ENCODE measurements around the gene DIPK1B.
"Not testable (repeated sequence)": the region's sequence is repeated elsewhere in the genome, so short reads cannot be mapped to it uniquely, and the experiment has no call there.

DIPK1B gene

DNA sequence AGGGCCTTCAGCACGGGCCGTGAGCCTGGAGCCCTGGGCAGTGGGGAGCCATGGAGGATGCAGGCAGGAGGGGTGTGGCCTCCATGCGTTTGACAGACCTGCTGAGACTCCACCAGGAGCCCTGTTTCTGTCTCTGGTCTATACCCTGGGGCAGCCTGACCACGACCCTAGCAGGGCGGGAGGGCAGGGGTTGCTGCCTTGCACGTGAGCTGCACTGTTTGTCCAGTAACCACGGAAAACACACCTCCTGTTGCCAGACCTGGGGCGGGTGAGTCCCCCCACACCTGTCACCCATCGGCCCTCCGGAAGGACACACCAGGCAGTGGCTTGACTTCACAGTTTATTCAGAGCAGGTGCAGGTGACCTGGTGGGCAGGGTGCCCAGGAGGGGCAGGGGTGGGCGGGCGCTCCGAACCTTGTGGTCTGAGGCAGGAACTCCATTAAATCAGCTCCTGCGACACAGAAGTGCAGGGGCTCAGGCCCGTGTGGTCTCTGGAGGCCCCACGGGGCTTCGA, 41.7 kb downstream of the DIPK1B start:
- no peak for DNase-seq (ENCODE audit: low spot score)

DNA sequence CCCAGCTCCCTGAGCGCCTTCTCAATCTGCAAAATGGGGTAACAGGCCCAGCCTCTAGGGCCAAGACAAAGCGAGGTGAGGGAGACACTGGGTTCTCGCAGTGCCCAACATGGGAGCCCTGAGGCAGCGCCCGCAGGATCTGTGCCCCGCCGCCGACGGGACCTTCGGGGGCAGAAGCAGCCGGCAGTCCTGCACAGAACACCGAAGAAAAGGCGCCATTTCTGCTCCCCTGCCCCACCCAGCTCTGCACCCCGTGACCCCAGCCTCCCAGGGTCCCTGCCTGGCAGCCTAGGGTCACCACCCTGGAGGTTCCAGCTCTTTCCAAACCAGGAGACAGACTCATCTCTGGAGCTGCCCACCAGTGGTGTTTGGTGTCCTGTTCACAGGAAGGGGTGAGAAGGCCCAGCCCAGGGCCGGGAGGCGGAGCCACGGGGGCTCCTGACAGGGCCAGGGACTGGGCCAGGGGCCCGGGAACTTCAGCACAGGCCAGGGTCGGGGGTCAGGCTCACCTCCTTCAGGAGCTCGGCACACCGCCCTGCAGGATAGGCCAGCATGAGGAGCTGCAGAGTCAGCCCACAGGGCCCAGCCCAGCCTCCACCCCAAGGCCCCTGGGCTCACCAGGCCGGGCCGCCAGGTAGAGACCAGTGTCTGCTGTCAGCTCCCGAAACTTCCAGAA, 42.4 kb downstream of the DIPK1B start:
- DNase-seq (ENCODE audit: low spot score): no peak

DNA sequence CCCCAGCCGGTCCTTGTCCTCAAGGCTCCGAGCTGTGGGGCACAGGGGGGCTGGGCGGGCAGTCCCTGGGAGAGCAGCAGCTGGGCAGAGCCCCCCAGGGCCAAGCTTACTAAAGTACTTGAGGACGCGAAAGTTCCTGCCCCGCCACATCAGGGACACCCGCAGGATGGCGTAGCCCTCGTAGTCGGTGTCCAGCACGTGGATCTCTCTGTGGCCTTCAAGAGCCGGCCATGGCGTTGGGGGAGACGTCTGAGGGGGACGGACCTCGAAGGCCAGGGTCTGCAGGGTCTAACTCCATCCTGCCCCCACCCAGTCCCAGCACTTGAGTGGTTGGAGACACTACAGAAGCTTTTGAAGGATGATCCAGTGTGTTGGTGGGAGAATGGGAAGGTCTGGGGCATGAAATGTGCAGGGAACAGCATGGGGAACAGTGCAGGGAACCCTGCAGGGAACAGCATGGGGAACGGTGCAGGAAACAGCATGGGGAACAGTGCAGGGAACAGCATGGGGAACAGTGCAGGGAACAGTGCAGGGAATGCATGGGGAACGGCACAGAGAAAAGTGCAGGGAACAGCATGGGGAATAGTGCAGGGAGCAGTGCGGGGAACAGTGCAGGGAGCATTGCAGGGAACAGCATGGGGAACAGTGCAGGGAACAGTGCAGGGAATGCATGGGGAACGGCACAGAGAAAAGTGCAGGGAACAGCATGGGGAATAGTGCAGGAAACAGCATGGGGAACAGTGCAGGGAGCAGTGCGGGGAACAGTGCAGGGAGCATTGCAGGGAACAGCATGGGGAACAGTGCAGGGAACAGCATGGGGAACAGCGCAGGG, 43.1 kb downstream of the DIPK1B start:
- not testable (repeated sequence) for DNase-seq (ENCODE audit: low spot score)

DNA sequence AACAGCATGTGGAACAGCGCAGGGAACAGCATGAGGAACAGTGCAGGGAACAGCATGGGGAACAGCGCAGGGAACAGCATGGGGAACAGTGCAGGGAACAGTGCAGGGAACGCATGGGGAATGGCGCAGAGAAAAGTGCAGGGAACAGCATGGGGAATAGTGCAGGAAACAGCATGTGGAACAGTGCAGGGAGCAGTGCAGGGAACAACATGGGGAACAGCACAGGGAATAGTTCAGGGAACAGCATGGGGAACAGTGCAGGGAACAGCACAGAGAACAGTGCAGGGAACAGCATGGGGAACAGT, 43.7 kb downstream of the DIPK1B start:
- DNase-seq (ENCODE audit: low spot score): no peak

DNA sequence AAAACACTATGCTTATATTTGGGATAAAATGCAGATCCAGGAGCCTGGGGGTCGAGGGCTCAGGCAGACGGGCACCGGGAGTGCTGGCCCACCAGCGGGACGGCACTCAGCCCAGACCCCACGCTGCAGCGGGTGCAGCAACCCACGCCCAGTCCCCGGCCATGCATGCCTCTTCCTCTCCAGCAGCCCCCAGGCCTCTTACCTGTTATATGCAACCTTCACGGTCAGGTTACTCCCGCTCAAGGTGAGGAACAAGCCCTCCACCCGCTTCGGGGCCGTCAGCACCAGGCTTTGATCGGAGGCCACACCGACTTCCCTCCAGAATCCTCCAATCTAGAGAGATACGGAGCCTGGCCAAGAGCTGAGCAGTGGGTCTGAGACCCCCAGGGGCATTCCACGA, 44.5 kb downstream of the DIPK1B start:
- DNase-seq (ENCODE audit: low spot score): no peak

DNA sequence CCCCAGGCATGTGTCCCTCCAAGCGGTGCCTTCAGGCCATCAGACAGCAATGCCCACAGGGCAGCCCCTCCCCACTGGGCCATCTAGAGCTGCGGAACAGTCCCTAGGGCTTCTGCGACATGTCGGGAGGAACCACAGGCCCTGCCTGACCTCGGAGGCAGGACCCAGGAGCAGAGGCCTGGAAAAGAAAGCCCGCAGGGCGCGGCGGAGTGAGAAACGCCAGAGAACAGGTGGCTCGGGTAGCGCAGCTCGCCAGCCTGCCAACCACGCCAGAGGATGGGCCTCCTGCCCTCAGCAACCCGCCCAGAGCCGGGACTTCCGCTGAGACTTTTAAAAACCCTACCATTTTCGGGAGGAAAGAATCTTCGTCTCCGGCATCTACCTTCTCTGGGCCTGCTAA, 45.0 kb downstream of the DIPK1B start:
- DNase-seq (ENCODE audit: low spot score): no peak

DNA sequence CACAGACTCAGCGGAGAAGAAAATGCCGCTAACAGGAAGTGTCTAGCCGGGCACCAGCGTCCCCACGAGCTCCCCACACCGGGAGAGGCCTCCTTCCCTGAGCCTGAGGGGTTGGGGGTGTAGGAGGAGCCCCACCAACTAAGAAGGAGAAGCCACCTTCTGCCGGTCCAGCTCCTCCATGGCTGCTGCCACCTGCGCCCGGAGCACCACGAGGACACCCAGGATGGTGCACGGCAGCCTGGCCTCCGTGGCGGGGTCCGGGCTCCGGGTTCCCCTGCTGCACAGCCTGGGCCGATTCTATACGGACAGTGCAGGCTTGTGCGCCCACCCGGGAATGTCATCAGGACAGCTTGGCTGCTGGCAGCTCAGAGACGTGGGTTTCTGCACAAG, 45.4 kb downstream of the DIPK1B start:
- DNase-seq (ENCODE audit: low spot score): no peak

DNA sequence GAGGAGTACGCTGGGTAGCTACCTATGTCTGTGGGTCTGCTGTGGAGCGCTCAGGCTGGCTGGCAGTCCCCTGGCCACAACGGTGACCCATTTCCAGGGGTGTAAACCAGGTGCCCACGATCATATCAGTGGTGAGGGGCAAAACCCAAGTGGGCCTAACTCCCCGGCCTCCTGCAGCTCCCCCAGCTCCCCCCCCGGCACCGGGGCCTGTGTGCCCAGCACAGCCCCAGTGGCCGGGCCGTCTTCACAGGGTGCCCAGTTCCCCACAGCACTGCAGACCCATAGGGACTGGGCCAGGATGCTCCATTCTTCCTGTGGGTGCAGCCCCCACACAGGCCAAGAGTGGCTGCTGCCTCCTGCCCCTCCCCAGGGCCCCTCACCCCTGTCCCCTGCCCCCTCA, 46.6 kb downstream of the DIPK1B start:
- no peak for DNase-seq (ENCODE audit: low spot score)

DNA sequence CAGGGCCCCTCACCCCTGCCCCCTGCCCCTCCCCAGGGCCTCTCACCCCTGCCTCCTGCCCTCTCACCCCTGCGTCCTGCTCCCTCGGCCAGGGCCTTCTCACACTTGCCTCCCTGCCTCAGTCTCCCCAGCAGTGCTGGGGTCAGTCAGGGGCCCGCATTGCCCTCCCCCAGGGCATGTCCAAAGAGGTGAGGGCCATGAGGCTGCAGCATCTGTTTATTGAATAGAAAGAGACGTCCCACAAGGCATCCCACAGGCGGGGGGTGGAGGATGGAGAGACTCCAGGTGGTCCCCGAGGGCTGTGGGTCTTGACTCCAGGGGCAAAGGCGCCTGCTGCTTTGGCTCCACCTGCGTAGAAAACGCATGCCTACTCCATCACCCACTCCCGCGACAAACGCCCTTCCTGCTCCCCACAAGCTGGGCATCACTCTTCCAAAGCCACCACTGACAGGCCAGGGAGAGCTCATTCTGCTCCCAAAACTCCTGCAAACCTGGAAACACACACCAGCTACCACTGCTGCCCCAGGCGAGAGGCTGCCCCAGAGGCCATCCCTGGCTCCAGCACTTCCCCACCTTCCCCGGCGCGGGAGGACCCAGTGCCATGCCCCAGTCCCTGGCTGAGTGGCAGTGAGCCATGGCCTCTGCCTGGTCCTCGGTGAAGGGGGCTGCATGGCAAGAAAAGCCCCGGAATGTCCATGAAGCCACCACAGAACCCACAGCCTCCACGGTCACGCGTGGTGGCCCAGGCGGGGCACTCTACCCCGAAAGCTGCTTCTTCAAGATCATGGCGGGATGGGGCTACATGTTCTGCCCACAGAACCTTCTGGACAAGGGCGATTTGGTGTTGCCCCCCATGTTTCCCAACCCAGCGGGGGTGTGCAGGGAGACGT, 47.3 kb downstream of the DIPK1B start:
- DNase-seq (ENCODE audit: low spot score): no peak

DNA sequence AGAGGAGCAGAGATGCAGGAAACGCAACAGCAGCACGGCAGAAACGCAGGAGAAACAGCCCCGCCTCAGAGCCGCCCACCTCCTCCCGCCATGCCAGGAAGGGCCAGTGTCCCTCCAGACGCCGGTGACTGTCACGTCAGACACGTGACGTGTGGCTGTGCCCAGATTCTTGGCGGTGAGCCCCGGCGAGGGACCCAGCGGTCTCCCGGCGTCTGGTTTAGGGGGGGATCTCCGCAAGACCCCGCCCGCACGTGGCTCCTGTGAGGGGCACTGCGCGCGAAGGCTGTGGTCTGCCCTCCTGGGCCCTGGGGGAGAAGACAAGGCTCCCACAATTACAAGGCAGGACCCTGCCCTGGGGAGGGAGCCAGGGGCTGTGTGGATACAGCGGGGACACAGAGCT, 48.1 kb downstream of the DIPK1B start:
- no peak for DNase-seq (ENCODE audit: low spot score)

DNA sequence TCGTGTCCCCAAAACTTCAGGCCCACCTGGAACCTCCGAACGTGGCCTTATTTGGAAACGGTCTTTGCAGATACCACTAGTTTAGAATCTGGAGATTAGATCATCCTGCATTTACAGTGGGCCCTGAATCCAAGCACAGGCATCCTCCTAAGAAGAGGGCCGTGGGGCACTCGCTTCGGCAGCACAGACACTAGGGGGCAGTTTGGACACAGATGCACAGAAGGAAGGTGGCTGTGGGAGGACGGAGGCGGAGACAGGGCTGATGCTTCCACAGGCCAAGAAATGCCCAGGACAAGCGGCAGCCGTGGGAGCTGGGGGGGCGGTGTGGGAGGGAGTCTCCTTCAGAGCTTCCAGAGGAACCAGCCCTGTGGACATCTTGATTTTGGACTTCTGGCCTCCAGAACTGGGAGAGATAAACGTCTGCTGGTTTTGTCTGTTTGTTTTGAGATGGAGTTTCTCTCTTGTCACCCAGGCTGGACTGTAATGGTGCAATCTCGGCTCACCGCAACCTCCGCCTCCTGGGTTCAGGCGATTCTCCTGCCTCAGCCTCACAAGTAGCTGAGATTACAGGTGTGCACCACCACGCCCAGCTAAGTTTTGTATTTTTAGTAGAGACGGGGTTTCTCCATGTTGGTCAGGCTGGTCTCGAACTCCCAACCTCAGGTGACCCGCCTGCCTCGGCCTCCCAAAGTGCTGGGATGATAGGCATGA, 48.6 kb downstream of the DIPK1B start:
- peak; percentile 79 for DNase-seq (ENCODE audit: low spot score)

DNA sequence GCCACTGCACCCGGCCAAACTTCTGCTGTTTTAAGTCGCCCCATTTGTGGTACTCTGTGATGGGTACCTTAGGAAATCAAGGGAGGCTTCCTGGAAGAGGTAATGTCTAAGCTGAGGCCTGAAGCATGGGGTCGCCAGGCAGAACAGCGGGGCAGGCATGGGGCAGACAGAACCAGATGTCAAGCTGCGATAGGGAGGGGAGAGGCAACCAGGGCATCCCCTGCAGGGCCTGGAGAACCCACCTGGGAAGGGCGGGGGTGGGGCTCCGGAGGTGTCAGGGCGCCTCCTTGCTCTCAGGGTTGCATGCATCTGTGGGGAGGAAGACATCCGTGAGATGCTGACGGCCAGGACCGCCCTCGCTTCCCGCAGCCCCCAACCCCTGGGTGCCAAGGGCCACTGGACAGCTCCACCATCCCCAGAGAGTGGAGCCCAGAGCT, 49.2 kb downstream of the DIPK1B start:
- DNase-seq (ENCODE audit: low spot score): no peak

DNA sequence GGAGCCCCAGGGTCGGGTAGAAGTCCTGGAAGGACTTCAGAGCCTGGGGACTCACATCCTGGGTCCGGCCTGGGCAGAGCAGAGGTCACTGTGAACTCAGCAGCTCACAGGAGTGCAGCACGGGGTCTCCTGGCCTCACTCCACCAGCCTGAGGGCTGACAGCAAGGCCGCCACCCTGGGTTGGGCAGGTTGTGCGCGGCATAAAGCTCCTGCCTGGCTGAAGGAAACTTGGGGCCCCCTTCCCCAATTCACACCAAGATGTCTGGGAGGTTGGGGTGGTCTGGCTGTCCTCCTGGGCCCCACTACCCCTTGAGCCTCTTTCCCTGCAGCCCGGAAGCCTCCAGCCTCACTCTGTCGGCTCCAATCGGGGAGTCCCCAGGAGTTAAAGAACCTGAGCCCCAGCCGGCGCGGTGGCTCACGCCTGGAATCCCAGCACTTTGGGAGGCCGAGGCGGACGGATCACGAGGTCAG, 49.9 kb downstream of the DIPK1B start:
- no peak for DNase-seq (ENCODE audit: low spot score)

DNA sequence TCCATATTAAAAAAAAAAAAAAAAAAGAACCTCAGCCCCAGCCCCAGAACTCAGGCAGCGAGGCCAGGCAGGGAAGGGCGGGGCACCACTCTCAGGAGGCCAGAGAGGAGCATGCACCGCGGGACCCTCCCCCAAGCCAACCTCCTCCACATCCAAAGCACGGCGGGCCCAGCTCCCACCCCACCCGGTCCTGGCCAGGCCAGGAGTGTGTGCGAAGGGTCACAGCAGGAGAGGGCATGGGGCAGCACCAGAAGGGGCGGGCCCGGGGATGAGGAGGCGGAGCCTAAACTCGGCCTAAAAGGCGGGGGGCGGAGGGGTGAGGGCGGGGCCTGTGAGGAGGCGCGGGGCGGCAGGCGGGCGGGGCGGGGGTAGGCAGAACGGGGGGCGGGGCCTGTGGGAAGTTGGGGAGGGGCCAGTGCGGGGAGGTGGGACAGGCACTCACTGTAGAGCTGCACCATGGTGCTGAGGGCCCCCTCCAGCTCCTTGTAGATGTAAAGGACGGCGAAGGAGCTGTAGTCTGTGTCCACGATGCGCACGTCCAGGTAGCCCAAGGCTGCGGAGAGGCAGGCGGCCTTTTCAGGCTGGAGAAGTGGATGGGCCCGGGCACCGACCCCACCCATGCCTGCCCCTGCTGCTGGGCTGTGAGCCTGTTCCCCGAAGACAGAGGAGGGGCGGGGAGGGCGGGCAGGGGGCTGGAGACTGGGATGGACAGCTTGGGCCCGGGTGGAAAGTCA, 50.7 kb downstream of the DIPK1B start:
- no peak for DNase-seq (ENCODE audit: low spot score)

DNA sequence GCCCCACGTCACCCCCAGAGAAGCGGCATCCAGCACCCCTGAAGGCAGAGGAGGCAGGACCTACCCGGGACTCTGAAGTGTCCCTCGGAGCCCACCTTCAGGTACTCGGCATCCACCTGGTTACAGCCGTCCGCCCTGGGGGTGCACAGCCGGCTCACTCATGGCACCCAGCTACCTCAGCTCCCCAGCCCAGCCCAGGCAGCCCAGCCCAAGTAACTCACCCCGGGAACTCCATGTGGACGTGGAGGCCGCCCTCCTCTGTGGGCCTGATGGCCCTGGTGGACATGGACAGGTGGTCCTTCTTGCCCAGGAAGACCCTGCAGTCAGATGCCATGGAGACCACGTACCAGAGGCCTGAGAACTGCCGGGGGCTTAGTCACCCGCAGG, 51.3 kb downstream of the DIPK1B start:
- no peak for DNase-seq (ENCODE audit: low spot score)

DNA sequence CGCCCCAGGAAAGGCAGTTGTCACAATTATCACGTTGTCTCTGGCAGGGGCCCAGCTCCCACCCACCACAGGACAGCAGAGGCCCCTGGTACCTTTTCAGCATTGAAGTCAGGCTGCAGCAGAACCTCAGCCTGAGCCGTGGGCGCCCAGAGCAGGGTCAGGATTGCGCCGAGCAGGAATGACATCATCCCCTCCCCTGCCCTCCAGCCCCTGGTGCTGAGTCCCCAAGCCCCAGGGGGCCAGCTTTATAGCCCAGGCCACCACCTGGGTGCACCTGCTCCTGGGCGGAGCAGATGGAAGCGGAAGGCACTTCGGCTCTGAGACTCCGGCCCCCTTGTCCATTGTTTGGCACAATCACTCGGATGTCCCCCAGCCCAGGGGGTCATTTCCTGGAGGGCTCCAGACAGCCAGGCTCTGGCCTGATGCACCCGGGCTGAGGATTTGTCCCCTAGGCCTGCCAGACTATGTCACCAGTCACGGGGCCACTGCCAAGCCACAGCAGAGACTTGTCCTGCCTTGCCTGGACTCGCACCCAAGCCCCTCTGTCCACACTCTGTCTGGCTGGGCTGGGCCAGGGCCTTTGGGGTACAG, 52.0 kb downstream of the DIPK1B start, which contains the start of gene LCN15:
Gene LCN15, minus strand, starts transcription at position 218 of the 591 bp plus-strand sequence. Its CDS starts 30 bp downstream, at position 188.
- DNase-seq (ENCODE audit: low spot score): no peak

DNA sequence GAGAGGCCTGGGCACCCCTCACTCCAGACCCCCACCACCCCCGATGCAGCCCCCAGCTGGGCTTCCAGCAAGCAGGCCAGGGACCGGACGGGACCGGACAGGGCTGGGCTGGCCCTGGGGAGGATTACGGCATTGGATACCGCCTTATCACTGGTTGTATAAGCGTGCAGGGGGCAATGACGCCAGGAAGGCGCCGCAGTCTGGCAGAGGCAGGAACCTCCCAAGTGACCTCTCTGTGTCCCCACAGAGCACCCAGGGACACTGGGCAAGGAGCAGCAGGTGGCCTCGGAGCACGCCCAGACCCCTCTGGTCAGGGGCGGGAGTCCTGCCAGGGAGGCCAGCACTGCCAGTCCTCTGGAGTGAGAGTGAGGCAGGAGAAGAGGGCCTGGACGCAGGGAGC, 52.7 kb downstream of the DIPK1B start:
- no peak for DNase-seq (ENCODE audit: low spot score)

DNA sequence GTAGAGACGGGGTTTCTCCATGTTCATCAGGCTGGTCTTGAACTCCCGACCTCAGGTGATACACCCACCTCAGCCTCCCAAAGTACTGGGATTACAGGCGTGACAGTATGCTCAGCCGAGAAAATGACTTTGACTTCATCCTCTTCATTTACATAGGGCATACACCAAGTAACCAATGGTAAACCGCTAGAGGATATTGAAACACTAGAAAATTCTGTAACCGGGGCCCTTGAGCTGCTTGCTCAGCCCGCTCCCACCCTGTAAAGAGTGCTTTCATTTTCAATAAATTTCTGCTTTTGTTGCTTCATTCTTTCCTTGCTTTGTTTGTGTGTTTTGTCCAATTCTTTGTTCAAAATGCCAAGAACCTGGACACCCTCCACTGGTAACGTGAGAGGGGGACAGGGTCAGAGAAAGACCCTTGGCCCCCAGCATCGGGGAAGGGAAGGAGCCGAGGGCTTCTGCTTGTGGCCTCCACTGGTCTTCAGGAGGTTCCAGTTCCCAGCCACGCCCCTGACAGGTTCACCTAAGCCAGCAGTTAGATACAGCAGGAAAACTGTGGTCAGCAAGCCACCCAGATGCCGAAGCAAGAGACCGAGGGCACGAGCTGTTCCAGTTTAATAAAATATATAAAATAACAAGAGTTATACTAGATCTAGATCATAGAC, 53.5 kb downstream of the DIPK1B start:
- DNase-seq (ENCODE audit: low spot score): not testable (repeated sequence)

DNA sequence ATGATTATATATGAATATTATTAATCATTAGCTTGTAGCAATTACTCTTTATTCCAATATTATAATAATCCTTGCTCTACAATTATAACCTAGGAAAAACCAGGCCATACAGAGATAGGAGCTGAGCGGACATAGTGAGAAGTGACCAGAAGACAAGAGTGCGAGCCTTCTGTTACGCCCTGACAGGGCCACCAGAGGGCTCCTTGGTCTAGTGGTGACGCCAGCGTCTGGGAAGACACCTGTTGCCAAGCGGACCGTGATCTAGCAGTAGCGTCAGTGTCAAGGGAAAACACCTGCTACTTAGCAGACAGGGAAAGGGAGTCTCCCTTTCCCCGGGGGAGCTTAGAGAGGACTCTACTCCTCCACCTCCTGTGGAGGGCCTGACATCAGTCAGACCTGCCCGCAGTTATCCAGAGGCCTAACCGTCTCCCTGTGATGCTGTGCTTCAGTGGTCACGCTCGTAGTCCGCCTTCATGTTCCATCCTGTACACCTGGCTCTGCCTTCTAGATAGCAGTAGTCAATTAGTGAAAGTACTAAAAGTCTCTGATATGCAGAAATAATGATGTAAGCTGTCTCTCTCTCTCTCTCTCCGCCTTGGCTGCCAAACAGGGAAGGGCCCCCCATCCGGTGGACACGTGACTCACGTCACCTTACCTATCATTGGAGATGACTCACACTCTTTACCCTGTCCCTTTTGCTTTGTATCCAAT, 54.2 kb downstream of the DIPK1B start:
- DNase-seq (ENCODE audit: low spot score): not testable (repeated sequence)
